Esophagus squamous epithelium (tissue), 5 donors: ENCODE data around the gene ITPR3. TPM values are rescaled to one million over a fixed set of nuclear protein-coding genes. Genes with fewer than 3 reads are reported as not detected.

Experiments used
- DNase-seq: peaks from one replicate; lab custom pipeline; 2025; lab: John Stamatoyannopoulos, UW
- H3K27ac ChIP-seq, 4 donors: fragments of 200-600 bp; sonication (generic); one replicate each; pipeline ENCODE4 v1.5.1; 2016 to 2019; ENCODE audit warnings: mild to moderate bottlenecking in 1 of 4
- H3K27me3 ChIP-seq, 4 donors: fragments of 200-600 bp; sonication (generic); 1 replicate in 3 of 4; 2 replicates in 1 of 4; pipeline versions ENCODE4 v1.5.1 to v1.6.0; 2017 to 2021; ENCODE audit warnings: antibody characterized with exemption in 1 of 4
- H3K36me3 ChIP-seq, 3 donors: fragments of 200-600 bp; sonication (generic); one replicate each; pipeline ENCODE4 v1.5.1; 2016 to 2019
- H3K4me1 ChIP-seq, 3 donors: fragments of 200-600 bp; sonication (generic); one replicate each; pipeline ENCODE4 v1.5.1; 2017 to 2019
- H3K4me3 ChIP-seq, 4 donors: fragments of 200-600 bp; sonication (generic); 1 replicate in 3 of 4; 2 replicates in 1 of 4; pipeline ENCODE4 v1.5.1; 2016 to 2019; ENCODE audit warnings: mild to moderate bottlenecking in 2 of 4, moderate library complexity in 1 of 4
- H3K9me3 ChIP-seq, 3 donors: fragments of 200-600 bp; sonication (generic); one replicate each; pipeline ENCODE4 v1.5.1; 2016 to 2019
- POLR2A ChIP-seq, 4 donors: fragments of 450-650 bp; IDR thresholded peaks; one replicate each; pipeline ENCODE4 v1.6.1; 2017; ENCODE audit warnings: antibody characterized with exemption in 4 of 4, mild to moderate bottlenecking in 4 of 4, moderate library complexity in 3 of 4
- WGBS, 2 donors: methylation state at CpG; one replicate each; pipeline ENCODE4 v1.1.5; 2018; 5-methylcytosine and 5-hydroxymethylcytosine counted together
- intact Hi-C: fragments of 100-400 bp; cut with DNase I; formaldehyde crosslinking; loops from one replicate; pipeline ENCODE4 v1.15.0; 2022
- total RNA-seq, 4 donors: library from RNA; depleted of rRNA; stranded (reverse); fragments of >200 nt; gene quantifications; one replicate each; pipeline ENCODE4 v1.1.0, GENCODE V29; 2016
- TF ChIP-seq, protein P1 (sequence below), 6 experiments: fragments of 450-650 bp in 4 of 6; fragments of 200-600 bp in 2 of 6; sonication (generic) in 2 of 6; IDR thresholded peaks; one replicate each; pipeline ENCODE4 v1.5.1; 2016 to 2019; ENCODE audit warnings: antibody characterized with exemption in 6 of 6, mild to moderate bottlenecking in 4 of 6, moderate library complexity in 4 of 6
- donor health status: DM: yes; HTN: yes; CAD: no.

ITPR3 gene
- total RNA-seq, 4 donors from 2014 or later = 21.8 to 39.2 (median 35.3) TPM

DNA sequence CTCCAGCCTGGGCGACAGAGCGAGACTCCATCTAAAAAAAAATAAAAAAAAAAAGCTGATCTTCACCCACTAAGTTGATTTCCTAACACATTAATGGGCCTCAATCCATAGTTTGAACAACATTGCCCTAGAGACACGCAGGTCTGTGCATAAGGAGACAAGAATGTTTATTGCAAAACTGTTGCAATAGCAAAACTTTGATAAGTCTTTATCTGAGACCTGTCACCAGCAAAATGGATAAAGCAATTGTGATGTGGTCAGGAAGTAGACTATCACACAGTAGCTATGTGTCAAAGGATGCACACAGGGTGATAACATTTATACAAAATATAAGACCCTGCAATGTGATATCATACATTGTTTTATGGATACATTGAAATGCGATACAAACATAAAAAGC is 4.2 kb upstream of the ITPR3 start:
- Histone ChIP-seq H3K36me3 (no peaks in the 10 kb centered on the region), H3K9me3 (no peaks in the 10 kb centered on the region), H3K4me1 (peaks cover 9 to 42% (median 15%) of the 10 kb centered on the region in 3 donors), H3K4me3 (no peak overlapping the region), H3K27me3 (peaks cover 0 to 2% (median 0%) of the 10 kb centered on the region in 4 donors), H3K27ac (no peak overlapping the region)
- 79% methylated on average over 4 of the region's 4 CpGs; no CpG with 5 or more reads in 1 of the 2 donors for WGBS, 2 donors
- intact Hi-C loops = no loop called here
- TF ChIP-seq POLR2A (IDR thresholded peaks at IDR 0.05) = no peak
- TF ChIP-seq, protein P1, sequence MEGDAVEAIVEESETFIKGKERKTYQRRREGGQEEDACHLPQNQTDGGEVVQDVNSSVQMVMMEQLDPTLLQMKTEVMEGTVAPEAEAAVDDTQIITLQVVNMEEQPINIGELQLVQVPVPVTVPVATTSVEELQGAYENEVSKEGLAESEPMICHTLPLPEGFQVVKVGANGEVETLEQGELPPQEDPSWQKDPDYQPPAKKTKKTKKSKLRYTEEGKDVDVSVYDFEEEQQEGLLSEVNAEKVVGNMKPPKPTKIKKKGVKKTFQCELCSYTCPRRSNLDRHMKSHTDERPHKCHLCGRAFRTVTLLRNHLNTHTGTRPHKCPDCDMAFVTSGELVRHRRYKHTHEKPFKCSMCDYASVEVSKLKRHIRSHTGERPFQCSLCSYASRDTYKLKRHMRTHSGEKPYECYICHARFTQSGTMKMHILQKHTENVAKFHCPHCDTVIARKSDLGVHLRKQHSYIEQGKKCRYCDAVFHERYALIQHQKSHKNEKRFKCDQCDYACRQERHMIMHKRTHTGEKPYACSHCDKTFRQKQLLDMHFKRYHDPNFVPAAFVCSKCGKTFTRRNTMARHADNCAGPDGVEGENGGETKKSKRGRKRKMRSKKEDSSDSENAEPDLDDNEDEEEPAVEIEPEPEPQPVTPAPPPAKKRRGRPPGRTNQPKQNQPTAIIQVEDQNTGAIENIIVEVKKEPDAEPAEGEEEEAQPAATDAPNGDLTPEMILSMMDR (IDR thresholded peaks at IDR 0.05) = no peak
- DNase-seq = no peak

DNA sequence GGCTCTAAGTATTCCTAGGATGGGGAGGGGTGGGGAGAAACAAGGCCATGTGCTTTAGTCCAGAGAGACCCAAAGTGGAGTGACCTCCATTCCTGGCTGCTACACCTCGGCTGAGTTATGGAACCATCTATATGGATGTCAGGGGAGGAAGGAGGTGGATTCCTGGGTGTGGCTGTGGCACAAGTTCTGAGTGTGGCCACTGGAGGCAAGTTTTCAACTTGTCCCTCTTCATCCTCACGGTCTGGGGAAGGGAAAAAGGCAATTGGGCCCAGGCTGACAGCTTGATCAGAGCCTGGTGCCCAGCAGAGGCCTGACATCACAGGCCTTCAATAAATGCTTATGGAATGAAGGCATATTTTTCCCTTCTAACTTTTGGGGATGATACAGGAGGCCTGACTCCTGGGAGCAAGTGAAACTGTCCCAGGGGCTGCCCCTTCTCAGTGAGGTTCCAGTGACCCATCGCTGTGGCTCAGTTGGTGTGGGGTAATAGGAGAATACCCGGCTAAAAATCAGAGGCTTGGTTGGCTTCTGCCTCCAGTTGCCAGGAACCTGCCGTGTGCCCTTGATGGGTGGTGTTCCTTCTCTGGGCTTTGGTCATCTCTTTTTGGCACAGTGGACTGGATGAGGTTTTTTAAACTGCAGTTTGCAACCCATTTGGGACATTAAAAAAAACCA is 1.8 kb upstream of the ITPR3 start:
- no peak for DNase-seq
- peaks cover 0 to 9% (median 0%) of the 10 kb centered on the region in 3 donors for H3K36me3 ChIP-seq
- H3K9me3 ChIP-seq = no peaks in the 10 kb centered on the region
- intact Hi-C loops = no loop called here
- WGBS, 2 donors = 40 to 45% methylated on average over 4 to 5 of the region's 5 CpGs
- peaks cover 20 to 53% (median 33%) of the 10 kb centered on the region in 3 donors for H3K4me1 ChIP-seq
- no peak for TF ChIP-seq POLR2A (IDR thresholded peaks at IDR 0.05)
- TF ChIP-seq, protein P1 (IDR thresholded peaks at IDR 0.05) = peak in 1 of 6 experiments; percentile 48
- peak overlapping the region in 1 of 4 donors; percentile 95 for H3K4me3 ChIP-seq
- H3K27ac ChIP-seq = peak overlapping the region in 3 of 4 donors; percentile 92 to 96 (median 96)
- H3K27me3 ChIP-seq = peaks cover 0 to 10% (median 0%) of the 10 kb centered on the region in 4 donors

DNA sequence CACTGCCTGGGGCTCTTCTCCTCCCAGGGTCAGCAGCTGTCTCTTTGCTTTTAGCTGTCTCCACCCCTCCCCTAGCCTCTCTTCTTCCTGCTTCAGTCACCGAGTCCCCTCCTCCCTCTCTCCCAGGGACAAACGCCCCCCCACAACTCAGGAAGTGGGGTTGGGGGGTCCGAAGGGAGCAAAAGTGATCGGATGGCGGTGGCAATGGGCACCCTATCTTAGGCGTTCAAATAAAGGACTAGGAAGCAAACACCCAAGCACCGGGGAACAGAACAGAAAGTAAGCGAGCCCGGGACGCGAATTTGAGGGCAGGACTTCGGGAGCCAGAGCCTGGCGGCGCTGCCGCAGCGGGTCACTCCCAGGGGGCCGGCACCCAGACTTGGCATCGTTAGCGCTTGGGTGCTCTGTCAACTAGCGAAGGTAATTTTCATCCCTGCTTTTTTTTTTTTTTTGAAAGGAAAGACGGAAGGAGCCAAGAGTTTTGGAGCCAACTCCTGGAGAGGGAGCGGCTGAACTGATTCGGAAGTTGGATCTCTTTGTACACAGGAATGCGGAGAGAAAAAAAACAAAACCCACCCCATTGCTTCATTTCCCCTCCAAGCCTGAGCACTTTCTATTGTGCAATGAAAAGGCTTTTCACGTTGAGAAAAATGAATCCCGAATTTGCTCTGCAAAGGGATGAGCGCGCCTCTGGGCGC is 815 bp upstream of the ITPR3 start:
- no peak for DNase-seq
- Histone ChIP-seq H3K4me3 (peak overlapping the region; percentile 57 to 95 (median 87)), H3K4me1 (peaks cover 20 to 61% (median 36%) of the 10 kb centered on the region in 3 donors), H3K9me3 (no peaks in the 10 kb centered on the region), H3K27ac (peak overlapping the region; percentile 86 to 96 (median 94)), H3K36me3 (peaks cover 0 to 13% (median 0%) of the 10 kb centered on the region in 3 donors), H3K27me3 (peaks cover 0 to 10% (median 0%) of the 10 kb centered on the region in 4 donors)
- no peak for TF ChIP-seq POLR2A (IDR thresholded peaks at IDR 0.05)
- TF ChIP-seq, protein P1 (IDR thresholded peaks at IDR 0.05) = no peak
- intact Hi-C loops = no loop called here
- WGBS, 2 donors = 0 to 1% methylated on average over 20 to 26 of the region's 29 CpGs

DNA sequence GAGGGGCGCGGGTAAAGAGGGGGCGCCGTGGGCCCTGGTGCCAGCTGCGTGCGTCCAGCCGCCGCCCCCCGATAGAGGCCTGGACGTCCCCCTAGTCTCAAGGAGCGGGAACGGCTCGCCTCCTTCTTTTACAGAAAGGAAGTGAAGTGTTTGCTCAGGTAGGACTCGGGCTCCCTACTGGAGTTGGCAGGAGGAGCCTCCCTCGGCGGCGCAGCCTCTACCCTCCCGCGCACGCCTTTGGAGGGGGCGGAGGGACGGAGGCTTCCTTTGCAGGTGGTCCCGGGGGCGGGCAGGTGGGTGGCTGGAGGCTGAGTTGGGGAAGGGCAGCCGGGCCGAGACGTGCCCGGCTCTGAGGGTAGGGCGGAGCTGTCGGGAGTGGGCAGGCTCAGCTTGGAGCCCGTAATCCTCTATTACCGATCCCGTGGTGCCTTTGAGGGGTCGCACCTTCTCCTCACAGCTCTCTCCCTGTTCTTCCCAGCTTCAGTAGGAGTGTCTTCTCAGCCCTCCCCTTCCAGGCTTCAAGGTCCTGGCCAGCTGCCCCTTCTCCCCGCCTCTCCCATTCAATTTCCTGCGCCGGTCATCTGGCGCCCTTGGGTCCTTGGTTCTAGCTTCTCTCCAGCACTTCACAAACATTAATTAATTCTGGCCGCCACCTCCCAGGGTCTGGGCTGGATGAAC is 728 bp downstream of the ITPR3 start:
- WGBS, 2 donors = 9 to 13% methylated on average over 9 to 15 of the region's 39 CpGs
- Histone ChIP-seq H3K27me3 (peaks cover 0 to 10% (median 0%) of the 10 kb centered on the region in 4 donors), H3K4me1 (peaks cover 20 to 65% (median 36%) of the 10 kb centered on the region in 3 donors), H3K9me3 (no peaks in the 10 kb centered on the region), H3K27ac (peak overlapping the region; percentile 86 to 96 (median 94)), H3K4me3 (peak overlapping the region; percentile 57 to 95 (median 87)), H3K36me3 (peaks cover 0 to 29% (median 0%) of the 10 kb centered on the region in 3 donors)
- intact Hi-C loops = no loop called here
- peak in 1 of 4 donors; percentile 15 for TF ChIP-seq POLR2A (IDR thresholded peaks at IDR 0.05)
- TF ChIP-seq, protein P1 (IDR thresholded peaks at IDR 0.05) = no peak
- no peak for DNase-seq
